Endothelial cell of umbilical vein (primary cell): ENCODE measurements around the gene ZDHHC5. TPM values are rescaled to one million over a fixed set of nuclear protein-coding genes. Genes with fewer than 3 reads are reported as not detected.

Experiments used
- BruUV-seq: library from RNA; stranded (reverse); fragments of 400-500 nt; replicated peaks from 2 replicates; lab custom pipeline; 2021; lab: Mats Ljungman, UMichigan
- CTCF ChIA-PET: fragments of 300-600, 350-600 bp; sonication (Branson Sonifier 250); formaldehyde crosslinking; loops from one replicate; lab custom pipeline; 2021; ENCODE audit warnings: antibody characterized with exemption, inconsistent platforms; lab: Charles Lee
- POLR2A ChIA-PET: fragments of 300-600, 350-600 bp; sonication (Branson Sonifier 250); formaldehyde crosslinking; loops from one replicate; lab custom pipeline; 2021; ENCODE audit warnings: antibody characterized with exemption, inconsistent platforms; lab: Charles Lee
- DNase-seq: peaks from one replicate; pipeline ENCODE4 v3.0.0-alpha.2; 2011; ENCODE audit warnings: low read depth, low spot score
- FAIRE-seq: peaks from 2 replicates; lab custom pipeline; 2011; peaks lifted over from hg19 to GRCh38; lab: Jason Lieb, UNC
- H2AFZ ChIP-seq: 2 replicates; pipeline ENCODE4 v1.6.0; 2012; ENCODE audit warnings: low read depth, low read length, control low read depth, inconsistent platforms
- H3K27ac ChIP-seq: 2 replicates; pipeline ENCODE4 v1.5.1; 2011; ENCODE audit warnings: low read depth, mild to moderate bottlenecking, control low read depth, low read length, moderate library complexity; ENCODE audit not compliant: insufficient read depth
- H3K27me3 ChIP-seq, 2 experiments: 2 replicates each; pipeline versions ENCODE4 v1.6.0 to v1.6.1; 2011; ENCODE audit warnings: low read length in 2 of 2, mixed read lengths in 1 of 2; ENCODE audit not compliant: control insufficient read depth in 2 of 2, insufficient read depth in 2 of 2
- H3K36me3 ChIP-seq, 2 experiments: 2 replicates in 1 of 2; 3 replicates in 1 of 2; pipeline ENCODE4 v1.5.1; 2011; ENCODE audit warnings: low read length in 2 of 2, mild to moderate bottlenecking in 1 of 2, moderate library complexity in 1 of 2; ENCODE audit not compliant: control insufficient read depth in 2 of 2, insufficient read depth in 2 of 2; ENCODE audit errors: extremely low read depth in 1 of 2
- H3K4me1 ChIP-seq: 3 replicates; pipeline ENCODE4 v1.5.1; 2011; ENCODE audit warnings: mild to moderate bottlenecking, low read length; ENCODE audit not compliant: control insufficient read depth, insufficient read depth; ENCODE audit errors: extremely low read depth
- H3K4me2 ChIP-seq: 2 replicates; pipeline ENCODE4 v1.6.1; 2011; ENCODE audit warnings: low read length, control low read depth, mixed read lengths; ENCODE audit not compliant: insufficient read depth
- H3K4me3 ChIP-seq, 3 experiments: fragments of 200-600 bp in 1 of 3; sonication (generic), shearing (Covaris generic) in 1 of 3; replicated peaks in 1 of 3; 2 replicates each; pipeline ENCODE4 v1.5.1; 2011 to 2016; ENCODE audit warnings: control low read depth in 3 of 3, low read length in 3 of 3, mild to moderate bottlenecking in 2 of 3, inconsistent platforms in 1 of 3, low read depth in 1 of 3, moderate library complexity in 1 of 3; ENCODE audit not compliant: insufficient read depth in 1 of 3
- H3K79me2 ChIP-seq: 2 replicates; pipeline ENCODE4 v1.6.0; 2012; ENCODE audit warnings: low read length, inconsistent platforms; ENCODE audit not compliant: control insufficient read depth, insufficient read depth
- H3K9ac ChIP-seq: replicated peaks from 2 replicates; pipeline ENCODE3; 2011; ENCODE audit warnings: low read length, control low read depth; ENCODE audit not compliant: insufficient read depth; ENCODE audit errors: extremely low read depth
- H3K9me1 ChIP-seq: replicated peaks from 3 replicates; pipeline ENCODE4 v1.6.0; 2011; ENCODE audit warnings: mild to moderate bottlenecking, low read length; ENCODE audit not compliant: control insufficient read depth, insufficient read depth; ENCODE audit errors: extremely low read depth
- H3K9me3 ChIP-seq: replicated peaks from 2 replicates; pipeline ENCODE4 v1.5.1; 2012; ENCODE audit warnings: low read length, inconsistent platforms; ENCODE audit not compliant: control insufficient read depth, insufficient read depth
- H4K20me1 ChIP-seq: replicated peaks from 2 replicates; pipeline ENCODE3; 2011; ENCODE audit warnings: mild to moderate bottlenecking, low read length; ENCODE audit not compliant: control insufficient read depth, insufficient read depth; ENCODE audit errors: extremely low read depth
- EZH2 ChIP-seq: IDR thresholded peaks from 2 replicates; pipeline ENCODE4 v1.6.1; 2012; ENCODE audit warnings: borderline replicate concordance, low read depth, mild to moderate bottlenecking, moderate library complexity, low read length, inconsistent platforms; ENCODE audit not compliant: severe bottlenecking
- FOS ChIP-seq: IDR thresholded peaks from 2 replicates; pipeline ENCODE4 v1.6.1; 2011; ENCODE audit warnings: mild to moderate bottlenecking, low read length, moderate library complexity, borderline replicate concordance; ENCODE audit not compliant: insufficient read depth
- GATA2 ChIP-seq: IDR thresholded peaks from 2 replicates; pipeline ENCODE4 v1.7.0; 2011; ENCODE audit warnings: low read depth, mild to moderate bottlenecking, moderate library complexity, mixed read lengths, low read length; ENCODE audit not compliant: insufficient read length, insufficient read depth
- JUN ChIP-seq: IDR thresholded peaks from 2 replicates; pipeline ENCODE4 v1.6.1; 2011; ENCODE audit warnings: borderline replicate concordance, low read depth; ENCODE audit not compliant: insufficient read length, insufficient read depth
- MYC ChIP-seq: IDR thresholded peaks from one replicate; pipeline ENCODE4 v1.6.1; 2011; ENCODE audit warnings: mild to moderate bottlenecking, low read depth, low read length
- POLR2A ChIP-seq: IDR thresholded peaks from 2 replicates; pipeline ENCODE4 v1.6.1; 2012; ENCODE audit warnings: low read depth, mild to moderate bottlenecking, control low read depth, low read length
- POLR2AphosphoS5 ChIP-seq: IDR thresholded peaks from 2 replicates; pipeline ENCODE4 v1.6.1; 2012; ENCODE audit warnings: low read depth, mild to moderate bottlenecking, control low read depth, low read length, moderate library complexity; ENCODE audit not compliant: insufficient read depth
- dilution Hi-C: fragments of 300-500 bp; cut with MboI; formaldehyde crosslinking; loops from one replicate; pipeline ENCODE4 v1.15.0; 2019; ENCODE audit warnings: low sequenced_read_pairs; ENCODE audit not compliant: extremely low pct_ligation_motif_present
- intact Hi-C: fragments of 100-400 bp; cut with micrococcal nuclease; formaldehyde crosslinking; loops from one replicate; pipeline ENCODE4 v1.10.0; 2022
- polyA plus RNA-seq, 4 experiments: library from polyadenylated mRNA; depleted of rRNA in 3 of 4; stranded (reverse) in 3 of 4; unstranded in 1 of 4; fragments of >200 nt; gene quantifications; 2 replicates each; pipeline versions ENCODE4 v1.2.1 to v1.2.3, GENCODE V29; 2011 to 2012; ENCODE audit warnings: missing spikeins in 1 of 4
- total RNA-seq: library from RNA; stranded (reverse); gene quantifications from 2 replicates; pipeline ENCODE4 v1.2.3, GENCODE V29; 2021
- TF ChIP-seq, protein P1 (sequence below), 2 donors: IDR thresholded peaks; 1 replicate in 1 of 2; 2 replicates in 1 of 2; pipeline ENCODE4 v1.5.1; 2011; ENCODE audit warnings: low read length in 2 of 2, mild to moderate bottlenecking in 2 of 2, moderate library complexity in 2 of 2, control low read depth in 1 of 2, inconsistent platforms in 1 of 2, low read depth in 1 of 2; ENCODE audit not compliant: insufficient read depth in 1 of 2; ENCODE audit errors: extremely low read depth in 1 of 2
- TF ChIP-seq, protein P2 (sequence below): IDR thresholded peaks from 2 replicates; pipeline ENCODE4 v1.6.1; 2011; ENCODE audit not compliant: insufficient read depth, insufficient read length

ZDHHC5 gene
- total and polyA plus RNA-seq, 2 donors (not counting 3 experiments of a cell fraction or from before 2014, with no cell fraction given): 52.9 to 67.4 TPM

DNA sequence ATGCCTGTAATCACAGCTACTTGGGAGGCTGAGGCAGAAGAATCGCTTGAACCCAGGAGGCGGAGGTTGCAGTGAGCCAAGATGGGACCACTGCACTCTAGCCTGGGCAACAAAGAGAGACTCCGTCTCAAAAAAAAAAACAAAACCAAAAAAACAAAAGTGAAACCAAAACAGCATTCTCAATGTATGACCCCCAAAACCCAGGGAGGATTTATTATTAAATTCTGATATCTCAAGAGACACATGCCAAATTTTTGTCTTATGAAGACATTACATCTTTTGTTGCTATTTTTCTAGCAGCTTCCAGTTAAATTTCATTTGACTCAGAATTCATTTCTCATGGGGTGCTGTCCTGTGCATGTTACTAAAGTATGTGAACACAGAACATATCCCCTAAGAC is 15.3 kb upstream of the ZDHHC5 start:
- DNase-seq (no peak), FAIRE-seq (no peak)
- H3K36me3 ChIP-seq: no peaks in the 10 kb centered on the region
- no TSS peak for BruUV-seq
- dilution Hi-C loops: no loop called here
- peaks cover 3% of the 10 kb centered on the region for H3K4me1 ChIP-seq
- no peaks in the 10 kb centered on the region for H3K9me1 ChIP-seq
- H3K9ac ChIP-seq: no peak overlapping the region
- CTCF ChIA-PET: interaction anchor here (1.2 to 5.8 kb wide), 4 partner anchors 8 to 85 kb away, joined by 3 to 26 read pairs (median 6); partner anchors contain the start of gene UBE2L6
- H3K9me3 ChIP-seq: no peaks in the 10 kb centered on the region
- POLR2A ChIA-PET: no interaction called here
- intact Hi-C loops: no loop called here
- no peak overlapping the region for H3K4me3 ChIP-seq
- no peak for TF ChIP-seq JUN
- no peak for TF ChIP-seq FOS
- TF ChIP-seq, protein P1, sequence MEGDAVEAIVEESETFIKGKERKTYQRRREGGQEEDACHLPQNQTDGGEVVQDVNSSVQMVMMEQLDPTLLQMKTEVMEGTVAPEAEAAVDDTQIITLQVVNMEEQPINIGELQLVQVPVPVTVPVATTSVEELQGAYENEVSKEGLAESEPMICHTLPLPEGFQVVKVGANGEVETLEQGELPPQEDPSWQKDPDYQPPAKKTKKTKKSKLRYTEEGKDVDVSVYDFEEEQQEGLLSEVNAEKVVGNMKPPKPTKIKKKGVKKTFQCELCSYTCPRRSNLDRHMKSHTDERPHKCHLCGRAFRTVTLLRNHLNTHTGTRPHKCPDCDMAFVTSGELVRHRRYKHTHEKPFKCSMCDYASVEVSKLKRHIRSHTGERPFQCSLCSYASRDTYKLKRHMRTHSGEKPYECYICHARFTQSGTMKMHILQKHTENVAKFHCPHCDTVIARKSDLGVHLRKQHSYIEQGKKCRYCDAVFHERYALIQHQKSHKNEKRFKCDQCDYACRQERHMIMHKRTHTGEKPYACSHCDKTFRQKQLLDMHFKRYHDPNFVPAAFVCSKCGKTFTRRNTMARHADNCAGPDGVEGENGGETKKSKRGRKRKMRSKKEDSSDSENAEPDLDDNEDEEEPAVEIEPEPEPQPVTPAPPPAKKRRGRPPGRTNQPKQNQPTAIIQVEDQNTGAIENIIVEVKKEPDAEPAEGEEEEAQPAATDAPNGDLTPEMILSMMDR (IDR thresholded peaks at IDR 0.05; ENCODE audit: extremely low read depth in 1 of 2, insufficient read depth in 1 of 2, low read depth in 1 of 2, low read length in 2 of 2): no peak
- TF ChIP-seq GATA2: no peak
- TF ChIP-seq, protein P2, sequence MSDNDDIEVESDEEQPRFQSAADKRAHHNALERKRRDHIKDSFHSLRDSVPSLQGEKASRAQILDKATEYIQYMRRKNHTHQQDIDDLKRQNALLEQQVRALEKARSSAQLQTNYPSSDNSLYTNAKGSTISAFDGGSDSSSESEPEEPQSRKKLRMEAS: no peak
- no peak for TF ChIP-seq POLR2A
- no peak for TF ChIP-seq POLR2AphosphoS5
- TF ChIP-seq MYC: no peak
- no peak for TF ChIP-seq EZH2
- H3K4me2 ChIP-seq: no peak overlapping the region
- no peak overlapping the region for H2AFZ ChIP-seq
- H3K79me2 ChIP-seq: peaks cover under 1% of the 10 kb centered on the region
- H4K20me1 ChIP-seq: no peaks in the 10 kb centered on the region
- no peak overlapping the region for H3K27ac ChIP-seq
- peaks cover 18 to 29% of the 10 kb centered on the region in 2 experiments for H3K27me3 ChIP-seq
